Activated naive CD4-positive, alpha-beta T cell treated with anti-CD3 and anti-CD28 coated beads, Interleukin-2, amount 10 ng/mL, durations not matched to agents 5 hours and 36 hours (primary cell): ENCODE measurements around the gene VSTM1. TPM values are rescaled to one million over a fixed set of nuclear protein-coding genes. Genes with fewer than 3 reads are reported as not detected.

Experiments used
- total RNA-seq, 2 experiments: library from RNA; stranded (reverse); gene quantifications; one replicate each; pipeline ENCODE4 v1.2.3, GENCODE V29; 2021

VSTM1 gene, protein sequence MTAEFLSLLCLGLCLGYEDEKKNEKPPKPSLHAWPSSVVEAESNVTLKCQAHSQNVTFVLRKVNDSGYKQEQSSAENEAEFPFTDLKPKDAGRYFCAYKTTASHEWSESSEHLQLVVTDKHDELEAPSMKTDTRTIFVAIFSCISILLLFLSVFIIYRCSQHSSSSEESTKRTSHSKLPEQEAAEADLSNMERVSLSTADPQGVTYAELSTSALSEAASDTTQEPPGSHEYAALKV
- not detected for total RNA-seq

GRCh38 chr19:54063350-54064116 is at the start of gene VSTM1:
Gene VSTM1, minus strand, starts transcription at chr19:54063897. Its CDS starts 120 bp downstream, at chr19:54063777.

DNA sequence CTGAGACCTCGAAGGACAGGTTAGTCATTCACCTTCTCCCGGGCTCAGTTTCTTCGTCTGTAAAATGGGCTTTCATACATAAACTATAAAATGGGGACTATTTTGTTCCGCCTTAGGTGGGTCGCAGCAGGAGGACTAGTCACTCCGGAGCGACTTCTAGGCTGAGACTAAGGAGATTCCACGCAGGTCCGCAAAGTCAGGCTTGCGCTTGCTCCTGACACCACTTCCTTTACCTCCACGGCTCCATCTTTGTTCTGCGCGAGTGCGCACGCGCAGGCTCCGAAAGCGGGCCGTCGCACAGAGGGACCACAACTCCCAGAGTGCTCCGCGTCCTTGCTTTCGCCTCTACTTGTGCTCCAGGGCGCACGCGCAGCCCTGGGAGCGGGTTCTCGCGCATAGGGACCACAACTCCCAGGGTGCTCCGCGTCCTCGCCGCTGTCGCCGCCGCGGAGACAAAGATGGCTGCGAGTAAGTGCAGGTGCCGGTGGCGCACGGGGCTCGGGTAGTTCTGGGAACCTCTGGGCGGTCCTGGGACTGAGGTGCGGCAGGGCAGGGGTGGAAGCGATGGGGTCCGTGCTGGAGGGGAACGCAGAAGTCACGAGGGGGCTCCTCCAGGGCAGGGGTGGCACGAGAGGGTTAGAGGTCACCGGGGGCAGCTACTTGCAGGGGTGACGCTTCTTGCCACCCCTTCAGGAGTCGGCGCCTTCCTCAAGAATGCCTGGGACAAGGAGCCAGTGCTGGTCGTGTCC is 38.9 kb upstream of the VSTM1 start, which contains the start of gene NDUFA3:
Gene NDUFA3, plus strand, starts transcription at position 435 of the 749 bp plus-strand sequence. Its CDS starts 24 bp downstream, at position 459.

DNA sequence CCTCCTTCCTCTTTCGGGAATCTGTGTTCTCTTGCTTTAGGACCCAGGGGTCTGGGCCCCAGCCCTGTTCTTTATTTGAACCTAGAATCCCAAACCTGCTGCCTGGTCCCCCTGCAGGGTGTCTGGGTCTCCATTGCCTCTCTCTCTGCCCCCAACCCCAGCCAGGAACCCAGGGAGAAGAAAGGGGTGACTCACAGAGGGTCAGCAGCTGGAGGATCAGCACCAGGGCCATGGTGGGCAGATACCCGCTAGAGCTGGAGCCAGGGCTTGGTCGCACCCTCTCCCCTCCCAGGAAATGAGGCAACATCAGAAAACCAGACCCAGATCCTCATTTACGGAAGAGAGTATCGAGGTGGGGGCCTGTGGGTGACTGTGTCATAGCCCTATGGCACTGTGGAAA is 36.9 kb upstream of the VSTM1 start, which contains the start of gene OSCAR:
Gene OSCAR, minus strand, starts transcription at position 243 of the 400 bp plus-strand sequence. Its CDS starts 11 bp downstream, at position 232.

GRCh38 chr19:54081032-54081431 is 17.3 kb upstream of the VSTM1 start, which contains the start of gene TARM1:
Gene TARM1, minus strand, starts transcription at chr19:54081365. Its CDS starts 25 bp downstream, at chr19:54081340.

GRCh38 chr19:53991224-53992113 is 72.2 kb downstream of the VSTM1 start, which contains the start of gene CACNG6:
Gene CACNG6, plus strand, starts transcription at chr19:53991637. Its CDS starts 1,241 bp downstream, at chr19:53992878.

Other genes with a start within 250 kb of the VSTM1 start
- not detected for gene NLRP12, start 239.6 kb downstream of the VSTM1 start, total RNA-seq
- gene MYADM, start 196.0 kb downstream of the VSTM1 start, total RNA-seq, result 10 to 100 TPM; 91.4 to 99.9 TPM
- gene PRKCG, start 181.7 kb downstream of the VSTM1 start, total RNA-seq, result under 1 TPM in 1 of 2 experiments, not detected in 1; 0.20 TPM
- not detected for gene CACNG7, start 154.6 kb downstream of the VSTM1 start, total RNA-seq
- gene CACNG8, start 101.0 kb downstream of the VSTM1 start, total RNA-seq, result not detected
- gene CACNG6, start 72.3 kb downstream of the VSTM1 start, total RNA-seq, result not detected
- not detected for gene TARM1, start 17.5 kb upstream of the VSTM1 start, total RNA-seq
- under 1 TPM in 1 of 2 experiments, not detected in 1; 0.23 TPM for gene OSCAR, start 36.9 kb upstream of the VSTM1 start, total RNA-seq
- gene NDUFA3, start 39.0 kb upstream of the VSTM1 start, total RNA-seq, result 100 to 1,000 TPM; 121 TPM
- 10 to 100 TPM; 42.4 to 46.4 TPM for gene TFPT, start 51.8 kb upstream of the VSTM1 start, total RNA-seq
- 10 to 100 TPM; 63.1 to 68.3 TPM for gene PRPF31, start 51.9 kb upstream of the VSTM1 start, total RNA-seq
- gene CNOT3, start 73.9 kb upstream of the VSTM1 start, total RNA-seq, result 10 to 100 TPM; 59.2 to 65.5 TPM
- gene LENG1, start 95.8 kb upstream of the VSTM1 start, total RNA-seq, result 1 to 10 TPM; 8.6 to 8.8 TPM
- 1 to 10 TPM; 3.1 to 3.6 TPM for gene TMC4, start 109.3 kb upstream of the VSTM1 start, total RNA-seq
- gene MBOAT7, start 125.7 kb upstream of the VSTM1 start, total RNA-seq, result 10 to 100 TPM; 46.0 to 46.9 TPM
- 10 to 100 TPM in 1 of 2 experiments, 1 to 10 TPM in 1; 9.9 to 11.6 TPM for gene TSEN34, start 127.4 kb upstream of the VSTM1 start, total RNA-seq
- gene RPS9, start 137.0 kb upstream of the VSTM1 start, total RNA-seq, result 1,000 to 10,000 TPM; 1,383 to 1,428 TPM
- 1 to 10 TPM; 4.8 to 4.9 TPM for gene LILRB3, start 159.1 kb upstream of the VSTM1 start, total RNA-seq
- under 1 TPM; 0.19 to 0.33 TPM for gene LILRA6, start 178.9 kb upstream of the VSTM1 start, total RNA-seq
- gene LILRB5, start 193.4 kb upstream of the VSTM1 start, total RNA-seq, result not detected
- not detected for gene LILRB2, start 217.2 kb upstream of the VSTM1 start, total RNA-seq
- not detected for gene LILRA5, start 249.3 kb upstream of the VSTM1 start, total RNA-seq